Neural cell (in vitro differentiated cells): ENCODE measurements around the gene FBXO46. TPM values are rescaled to one million over a fixed set of nuclear protein-coding genes. Genes with fewer than 3 reads are reported as not detected.

Source experiments
- H2AFZ ChIP-seq: fragments of 200-600, 300-800 bp; sonication (generic), shearing (Covaris generic); 2 replicates; pipeline ENCODE4 v1.6.0; 2014; ENCODE audit warnings: low read depth, mild to moderate bottlenecking, antibody characterized with exemption, low read length, moderate library complexity
- H3F3A ChIP-seq: fragments of 200-600 bp; shearing (Covaris generic); 2 replicates; pipeline ENCODE4 v1.6.1; 2016; ENCODE audit warnings: mild to moderate bottlenecking, moderate library complexity, mixed read lengths, antibody characterized with exemption, low read length; ENCODE audit not compliant: insufficient read depth, poor library complexity, severe bottlenecking
- H3K27ac ChIP-seq: fragments of 200-600, 300-800 bp; sonication (generic), shearing (Covaris generic); 2 replicates; pipeline ENCODE4 v1.5.1; 2014; ENCODE audit warnings: mild to moderate bottlenecking, low read length, moderate library complexity
- H3K27me3 ChIP-seq: fragments of 300-800, 200-600 bp; sonication (generic), shearing (Covaris generic); 2 replicates; pipeline ENCODE4 v1.6.0; 2014; ENCODE audit warnings: mild to moderate bottlenecking, low read depth, low read length, moderate library complexity; ENCODE audit not compliant: insufficient read depth
- H3K36me3 ChIP-seq: fragments of 300-800, 200-600 bp; sonication (generic), shearing (Covaris generic); 2 replicates; pipeline ENCODE4 v1.5.1; 2014; ENCODE audit warnings: mild to moderate bottlenecking, antibody characterized with exemption, low read length, moderate library complexity; ENCODE audit not compliant: insufficient read depth
- H3K4me2 ChIP-seq: fragments of 300-800, 200-600 bp; sonication (generic), shearing (Covaris generic); 2 replicates; pipeline ENCODE4 v1.6.0; 2014; ENCODE audit warnings: mild to moderate bottlenecking, low read length
- H3K4me3 ChIP-seq: fragments of 300-800, 200-600 bp; sonication (generic), shearing (Covaris generic); 2 replicates; pipeline ENCODE4 v1.5.1; 2014; ENCODE audit warnings: mild to moderate bottlenecking, low read length, moderate library complexity
- H3K79me2 ChIP-seq: fragments of 200-600 bp; shearing (Covaris generic); replicated peaks from 2 replicates; pipeline ENCODE4 v1.6.0; 2014; ENCODE audit warnings: mild to moderate bottlenecking, low read length, moderate library complexity; ENCODE audit not compliant: insufficient read depth
- H3K9ac ChIP-seq: fragments of 300-800, 200-600 bp; sonication (generic), shearing (Covaris generic); 2 replicates; pipeline ENCODE4 v1.6.1; 2016; ENCODE audit warnings: mild to moderate bottlenecking, low read length, mixed read lengths
- H3K9me2 ChIP-seq: fragments of 200-600 bp; shearing (Covaris generic); 2 replicates; pipeline ENCODE4 v1.6.1; 2016; ENCODE audit warnings: mild to moderate bottlenecking, low read length, mixed read lengths; ENCODE audit not compliant: insufficient read depth
- H3K9me3 ChIP-seq: fragments of 200-600, 300-800 bp; sonication (generic), shearing (Covaris generic); 2 replicates; pipeline ENCODE4 v1.6.1; 2016; ENCODE audit warnings: mild to moderate bottlenecking, mixed run types, low read length, moderate library complexity, mixed read lengths
- H4K20me1 ChIP-seq: fragments of 200-600 bp; shearing (Covaris generic); 2 replicates; pipeline ENCODE4 v1.6.1; 2016; ENCODE audit warnings: mild to moderate bottlenecking, mixed run types; ENCODE audit not compliant: insufficient read depth
- EP300 ChIP-seq: fragments of 450-650 bp; conservative IDR thresholded peaks from 2 replicates; pipeline ENCODE4 v1.6.1; 2014; ENCODE audit warnings: antibody characterized with exemption, mild to moderate bottlenecking, moderate library complexity; ENCODE audit not compliant: poor library complexity, severe bottlenecking
- EZH2 ChIP-seq: fragments of 200-600, 300-800 bp; shearing (Covaris generic), sonication (generic); IDR thresholded peaks from 2 replicates; pipeline ENCODE4 v1.6.1; 2014; ENCODE audit warnings: antibody characterized with exemption, low read length, borderline replicate concordance, mild to moderate bottlenecking; ENCODE audit not compliant: insufficient read depth, poor library complexity, severe bottlenecking
- MXI1 ChIP-seq: fragments of 450-650 bp; conservative IDR thresholded peaks from 2 replicates; pipeline ENCODE4 v1.6.1; 2014; ENCODE audit warnings: antibody characterized with exemption, mild to moderate bottlenecking; ENCODE audit not compliant: poor library complexity, severe bottlenecking
- POLR2AphosphoS5 ChIP-seq: IDR thresholded peaks from 2 replicates; pipeline ENCODE4 v1.6.1; 2012
- RAD21 ChIP-seq: fragments of 450-650 bp; conservative IDR thresholded peaks from 2 replicates; pipeline ENCODE4 v1.6.1; 2014; ENCODE audit warnings: antibody characterized with exemption, mild to moderate bottlenecking, moderate library complexity
- SMC3 ChIP-seq: fragments of 450-650 bp; conservative IDR thresholded peaks from 2 replicates; pipeline ENCODE4 v1.6.1; 2014; ENCODE audit warnings: antibody characterized with exemption, mild to moderate bottlenecking, moderate library complexity; ENCODE audit not compliant: poor library complexity
- TAF1 ChIP-seq: IDR thresholded peaks from 2 replicates; pipeline ENCODE4 v1.6.1; 2012; ENCODE audit warnings: low read depth
- polyA plus RNA-seq: library from polyadenylated mRNA; depleted of rRNA; stranded (reverse); fragments of >200 nt; gene quantifications from 2 replicates; pipeline ENCODE4 v1.2.3, GENCODE V29; 2014
- TF ChIP-seq, protein P1 (sequence below): fragments of 450-650 bp; IDR thresholded peaks from 2 replicates; pipeline ENCODE4 v1.5.1; 2014; ENCODE audit warnings: antibody characterized with exemption, mild to moderate bottlenecking, moderate library complexity; ENCODE audit not compliant: poor library complexity, severe bottlenecking
- TF ChIP-seq, protein P2 (sequence below): IDR thresholded peaks from 2 replicates; pipeline ENCODE4 v1.6.1; 2012; ENCODE audit warnings: borderline replicate concordance

FBXO46 gene
- polyA plus RNA-seq, 1 donor from 2014 or later = 12.5 TPM

DNA sequence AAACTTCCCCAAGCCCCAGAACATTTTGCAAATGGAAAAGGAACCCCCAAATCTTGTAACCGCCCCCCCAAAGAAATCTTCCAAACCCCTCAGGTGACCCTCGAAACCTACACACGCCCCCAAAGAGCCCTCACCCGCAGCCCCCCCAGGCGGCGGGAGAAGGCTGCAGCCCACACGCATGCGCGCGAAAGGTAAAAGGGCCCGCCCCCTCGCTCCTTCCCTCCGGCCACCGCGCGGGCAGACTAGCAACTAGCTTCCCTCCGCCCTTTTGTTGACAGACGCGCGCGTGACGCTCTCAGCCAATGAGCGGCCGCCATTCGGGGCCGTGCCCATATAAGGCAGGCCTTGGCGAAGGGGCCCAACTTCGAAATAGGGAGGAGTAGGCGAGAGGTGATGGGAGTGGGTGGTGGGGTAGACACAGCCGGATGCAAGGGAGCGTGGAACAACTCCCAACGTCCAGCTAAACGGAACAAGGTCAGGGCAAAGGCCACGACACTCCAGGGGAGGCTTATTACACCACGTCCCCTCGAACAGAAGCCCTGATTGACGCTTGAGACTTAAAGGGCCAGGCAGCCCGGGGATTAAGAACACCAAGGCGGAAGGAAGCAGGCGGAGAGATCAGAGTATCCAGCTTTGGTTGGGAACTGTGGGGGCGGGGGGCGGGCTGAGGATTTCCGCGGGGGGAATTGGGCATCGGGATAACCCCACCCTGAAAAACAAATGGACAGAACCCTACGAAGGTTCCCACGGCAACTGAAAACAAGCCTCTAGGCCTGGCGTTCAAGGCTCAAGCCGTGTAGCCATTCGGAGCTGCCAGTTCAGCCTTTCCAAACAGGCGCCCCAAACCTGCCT is 13.3 kb downstream of the FBXO46 start (continued):
- TF ChIP-seq RAD21 = no peak

- no peaks in the 10 kb centered on the region for H3K9me2 ChIP-seq
- no peaks in the 10 kb centered on the region for H3F3A ChIP-seq
- peak overlapping the region; percentile 94 for H3K27ac ChIP-seq
- peak overlapping the region; percentile 99 for H3K9ac ChIP-seq
- TF ChIP-seq TAF1 = peak; percentile 49
- TF ChIP-seq RAD21 = no peak
- TF ChIP-seq EZH2 = no peak
- TF ChIP-seq, protein P1, sequence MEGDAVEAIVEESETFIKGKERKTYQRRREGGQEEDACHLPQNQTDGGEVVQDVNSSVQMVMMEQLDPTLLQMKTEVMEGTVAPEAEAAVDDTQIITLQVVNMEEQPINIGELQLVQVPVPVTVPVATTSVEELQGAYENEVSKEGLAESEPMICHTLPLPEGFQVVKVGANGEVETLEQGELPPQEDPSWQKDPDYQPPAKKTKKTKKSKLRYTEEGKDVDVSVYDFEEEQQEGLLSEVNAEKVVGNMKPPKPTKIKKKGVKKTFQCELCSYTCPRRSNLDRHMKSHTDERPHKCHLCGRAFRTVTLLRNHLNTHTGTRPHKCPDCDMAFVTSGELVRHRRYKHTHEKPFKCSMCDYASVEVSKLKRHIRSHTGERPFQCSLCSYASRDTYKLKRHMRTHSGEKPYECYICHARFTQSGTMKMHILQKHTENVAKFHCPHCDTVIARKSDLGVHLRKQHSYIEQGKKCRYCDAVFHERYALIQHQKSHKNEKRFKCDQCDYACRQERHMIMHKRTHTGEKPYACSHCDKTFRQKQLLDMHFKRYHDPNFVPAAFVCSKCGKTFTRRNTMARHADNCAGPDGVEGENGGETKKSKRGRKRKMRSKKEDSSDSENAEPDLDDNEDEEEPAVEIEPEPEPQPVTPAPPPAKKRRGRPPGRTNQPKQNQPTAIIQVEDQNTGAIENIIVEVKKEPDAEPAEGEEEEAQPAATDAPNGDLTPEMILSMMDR = no peak
- peak; percentile 89 for TF ChIP-seq MXI1
- TF ChIP-seq, protein P2, sequence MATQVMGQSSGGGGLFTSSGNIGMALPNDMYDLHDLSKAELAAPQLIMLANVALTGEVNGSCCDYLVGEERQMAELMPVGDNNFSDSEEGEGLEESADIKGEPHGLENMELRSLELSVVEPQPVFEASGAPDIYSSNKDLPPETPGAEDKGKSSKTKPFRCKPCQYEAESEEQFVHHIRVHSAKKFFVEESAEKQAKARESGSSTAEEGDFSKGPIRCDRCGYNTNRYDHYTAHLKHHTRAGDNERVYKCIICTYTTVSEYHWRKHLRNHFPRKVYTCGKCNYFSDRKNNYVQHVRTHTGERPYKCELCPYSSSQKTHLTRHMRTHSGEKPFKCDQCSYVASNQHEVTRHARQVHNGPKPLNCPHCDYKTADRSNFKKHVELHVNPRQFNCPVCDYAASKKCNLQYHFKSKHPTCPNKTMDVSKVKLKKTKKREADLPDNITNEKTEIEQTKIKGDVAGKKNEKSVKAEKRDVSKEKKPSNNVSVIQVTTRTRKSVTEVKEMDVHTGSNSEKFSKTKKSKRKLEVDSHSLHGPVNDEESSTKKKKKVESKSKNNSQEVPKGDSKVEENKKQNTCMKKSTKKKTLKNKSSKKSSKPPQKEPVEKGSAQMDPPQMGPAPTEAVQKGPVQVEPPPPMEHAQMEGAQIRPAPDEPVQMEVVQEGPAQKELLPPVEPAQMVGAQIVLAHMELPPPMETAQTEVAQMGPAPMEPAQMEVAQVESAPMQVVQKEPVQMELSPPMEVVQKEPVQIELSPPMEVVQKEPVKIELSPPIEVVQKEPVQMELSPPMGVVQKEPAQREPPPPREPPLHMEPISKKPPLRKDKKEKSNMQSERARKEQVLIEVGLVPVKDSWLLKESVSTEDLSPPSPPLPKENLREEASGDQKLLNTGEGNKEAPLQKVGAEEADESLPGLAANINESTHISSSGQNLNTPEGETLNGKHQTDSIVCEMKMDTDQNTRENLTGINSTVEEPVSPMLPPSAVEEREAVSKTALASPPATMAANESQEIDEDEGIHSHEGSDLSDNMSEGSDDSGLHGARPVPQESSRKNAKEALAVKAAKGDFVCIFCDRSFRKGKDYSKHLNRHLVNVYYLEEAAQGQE = peak; percentile 82
- no peak for TF ChIP-seq POLR2AphosphoS5
- peak; percentile 17 for TF ChIP-seq SMC3
- no peak for TF ChIP-seq EP300
- H3K9me3 ChIP-seq = no peaks in the 10 kb centered on the region
- H3K79me2 ChIP-seq = peaks cover 37% of the 10 kb centered on the region
- H3K4me3 ChIP-seq = peak overlapping the region; percentile 83
- H2AFZ ChIP-seq = peak overlapping the region; percentile 46
- H4K20me1 ChIP-seq = no peaks in the 10 kb centered on the region
- H3K36me3 ChIP-seq = no peaks in the 10 kb centered on the region
- H3K4me2 ChIP-seq = peak overlapping the region; percentile 90
- no peaks in the 10 kb centered on the region for H3K27me3 ChIP-seq
Observed at GRCh38 chr19:45716359-45717130, 14.2 kb downstream of the FBXO46 start.

GRCh38 chr19:45715139-45715538 is 15.6 kb downstream of the FBXO46 start:
- H3K9ac ChIP-seq = no peak overlapping the region
- H4K20me1 ChIP-seq = no peaks in the 10 kb centered on the region
- H3K4me2 ChIP-seq = no peak overlapping the region
- H3K79me2 ChIP-seq = peaks cover 37% of the 10 kb centered on the region
- no peaks in the 10 kb centered on the region for H3K27me3 ChIP-seq
- H2AFZ ChIP-seq = no peak overlapping the region
- no peak overlapping the region for H3K4me3 ChIP-seq
- H3K9me2 ChIP-seq = no peaks in the 10 kb centered on the region
- H3K9me3 ChIP-seq = no peaks in the 10 kb centered on the region
- no peaks in the 10 kb centered on the region for H3K36me3 ChIP-seq
- H3K27ac ChIP-seq = no peak overlapping the region
- TF ChIP-seq SMC3 (no peak), TAF1 (no peak), RAD21 (no peak), MXI1 (no peak), EZH2 (no peak), EP300 (no peak)
- TF ChIP-seq, protein P1 = no peak
- TF ChIP-seq, protein P2 = no peak
- no peaks in the 10 kb centered on the region for H3F3A ChIP-seq
